Liver (tissue), 9 donors: ENCODE results near the gene HOXA4. TPM values are rescaled to one million over a fixed set of nuclear protein-coding genes. Genes with fewer than 3 reads are reported as not detected.

ENCODE experiments used
- DNase-seq: peaks from one replicate; pipeline ENCODE4 v3.0.0-alpha.2; 2017; ENCODE audit warnings: low spot score
- H3K27ac ChIP-seq, 2 donors: one replicate each; pipeline ENCODE4 v1.7.0; 2013; ENCODE audit warnings: inconsistent platforms in 2 of 2, low read length in 2 of 2, control low read depth in 1 of 2, low read depth in 1 of 2, mild to moderate bottlenecking in 1 of 2
- H3K27me3 ChIP-seq, 4 donors: one replicate each; pipeline versions ENCODE4 v1.6.1 to v1.7.0; 2013; ENCODE audit warnings: low read length in 3 of 4, inconsistent platforms in 1 of 4, mild to moderate bottlenecking in 1 of 4, moderate library complexity in 1 of 4; ENCODE audit not compliant: control insufficient read depth in 4 of 4, insufficient read depth in 4 of 4
- H3K36me3 ChIP-seq, 4 donors: one replicate each; pipeline versions ENCODE4 v1.6.1 to v1.7.0; 2013; ENCODE audit warnings: low read length in 3 of 4, mild to moderate bottlenecking in 3 of 4, low read depth in 1 of 4, moderate library complexity in 1 of 4; ENCODE audit not compliant: control insufficient read depth in 4 of 4, insufficient read depth in 3 of 4
- H3K4me1 ChIP-seq, 4 donors: one replicate each; pipeline versions ENCODE4 v1.6.1 to v1.7.0; 2013; ENCODE audit warnings: low read length in 3 of 4, mild to moderate bottlenecking in 3 of 4, moderate library complexity in 1 of 4; ENCODE audit not compliant: control insufficient read depth in 4 of 4, insufficient read depth in 4 of 4
- H3K4me3 ChIP-seq, 3 donors: one replicate each; pipeline versions ENCODE4 v1.6.1 to v1.7.0; 2013; ENCODE audit warnings: low read length in 3 of 3, control low read depth in 1 of 3, low read depth in 1 of 3, mild to moderate bottlenecking in 1 of 3
- H3K9ac ChIP-seq, 2 donors: one replicate each; pipeline ENCODE4 v1.7.0; 2013; ENCODE audit warnings: low read length in 2 of 2, mild to moderate bottlenecking in 2 of 2, moderate library complexity in 2 of 2, control low read depth in 1 of 2, low read depth in 1 of 2
- H3K9me3 ChIP-seq, 4 donors: one replicate each; pipeline versions ENCODE4 v1.6.1 to v1.7.0; 2013; ENCODE audit warnings: low read length in 3 of 4; ENCODE audit not compliant: control insufficient read depth in 4 of 4
- ATF3 ChIP-seq: IDR thresholded peaks from 2 replicates; pipeline ENCODE4 v1.6.1; 2016; ENCODE audit warnings: antibody characterized with exemption
- EGR1 ChIP-seq, 2 donors: IDR thresholded peaks; 2 replicates each; pipeline ENCODE4 v1.6.1; 2016 to 2018; ENCODE audit warnings: antibody characterized with exemption in 2 of 2, low read depth in 2 of 2
- FOXA1 ChIP-seq: IDR thresholded peaks from 2 replicates; pipeline ENCODE4 v1.6.1; 2016; ENCODE audit warnings: antibody characterized with exemption
- FOXA2 ChIP-seq: IDR thresholded peaks from 2 replicates; pipeline ENCODE4 v1.6.1; 2016; ENCODE audit warnings: antibody characterized with exemption
- GABPA ChIP-seq, 2 donors: IDR thresholded peaks in 1 of 2; conservative IDR thresholded peaks in 1 of 2; 2 replicates each; pipeline ENCODE4 v1.6.1; 2016; ENCODE audit warnings: antibody characterized with exemption in 2 of 2, mild to moderate bottlenecking in 1 of 2, moderate library complexity in 1 of 2
- HNF4A ChIP-seq, 2 donors: conservative IDR thresholded peaks; 2 replicates each; pipeline ENCODE4 v1.6.1; 2016; ENCODE audit warnings: antibody characterized with exemption in 2 of 2, mild to moderate bottlenecking in 2 of 2
- JUND ChIP-seq, 2 donors: IDR thresholded peaks; 2 replicates each; pipeline ENCODE4 v1.6.1; 2016; ENCODE audit warnings: antibody characterized with exemption in 2 of 2
- MAX ChIP-seq: IDR thresholded peaks from 2 replicates; pipeline ENCODE4 v1.6.1; 2016; ENCODE audit warnings: antibody characterized with exemption
- NR2F2 ChIP-seq: IDR thresholded peaks from 2 replicates; pipeline ENCODE4 v1.6.1; 2016; ENCODE audit warnings: antibody characterized with exemption
- RAD21 ChIP-seq, 2 donors: IDR thresholded peaks; 2 replicates each; pipeline ENCODE4 v1.6.1; 2016; ENCODE audit warnings: antibody characterized with exemption in 2 of 2, mild to moderate bottlenecking in 2 of 2
- RXRA ChIP-seq, 2 donors: IDR thresholded peaks; 2 replicates each; pipeline ENCODE4 v1.6.1; 2017 to 2018; ENCODE audit warnings: antibody characterized with exemption in 2 of 2, mild to moderate bottlenecking in 1 of 2
- SP1 ChIP-seq: IDR thresholded peaks from 2 replicates; pipeline ENCODE4 v1.6.1; 2018; ENCODE audit warnings: antibody characterized with exemption, mild to moderate bottlenecking
- ZBTB33 ChIP-seq: IDR thresholded peaks from 2 replicates; pipeline ENCODE4 v1.6.1; 2016; ENCODE audit warnings: antibody characterized with exemption
- WGBS: extraction: QIAGEN DNeasy Blood & Tissue Kit; methylation state at CpG from one replicate; pipeline ENCODE4 v1.1.7; 2013; 5-methylcytosine and 5-hydroxymethylcytosine counted together
- polyA plus RNA-seq, 2 donors: library from polyadenylated mRNA; stranded (reverse) in 1 of 2; unstranded in 1 of 2; fragments of 200-250 nt in 1 of 2; fragments of >200 nt in 1 of 2; fragmentation: Nextera tagmentation in 1 of 2; extraction: Ambion mirVana in 1 of 2; gene quantifications; one replicate each; pipeline versions ENCODE4 v1.2.1 to v1.2.3, GENCODE V29; 2013 to 2015
- total RNA-seq, 2 donors: library from RNA; depleted of rRNA; stranded (reverse); fragments of >200 nt; gene quantifications; one replicate each; pipeline ENCODE4 v1.2.3, GENCODE V29; 2014
- donor health status: healthy.
- donor health status: healthy.
- donor health status: healthy.
- donor health status: healthy.
- donor health status: healthy.

The HOXA4 gene
- total and polyA plus RNA-seq, 4 donors, result 0.17 to 1.1 (median 0.30) TPM

DNA sequence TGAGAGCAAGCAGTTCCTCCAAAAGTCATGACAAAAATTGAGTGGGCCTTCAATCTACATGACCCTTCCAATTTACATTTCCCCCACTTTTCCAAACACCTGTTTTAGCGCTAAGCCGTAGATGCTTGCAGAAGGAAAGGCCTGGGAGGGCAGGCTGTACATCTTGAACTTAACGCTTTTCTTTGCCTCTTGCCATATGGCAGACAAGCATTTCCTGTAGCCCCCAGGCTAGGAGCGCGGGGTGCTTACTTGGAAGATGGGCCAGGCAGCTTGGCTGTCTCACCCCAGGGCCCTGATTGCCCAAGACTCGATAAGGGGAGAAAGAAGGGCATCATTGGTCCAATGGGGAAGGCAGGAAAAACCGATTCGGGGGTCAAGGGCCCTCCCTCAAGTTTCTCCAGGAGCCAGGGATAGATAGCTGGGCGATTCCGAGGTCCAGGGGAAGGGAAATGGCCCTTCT lies 41.8 kb upstream of the HOXA4 start (continued):
- TF ChIP-seq ZBTB33, result no peak
- no peak for TF ChIP-seq SP1
- no peak for TF ChIP-seq ATF3
- TF ChIP-seq HNF4A (conservative IDR thresholded peaks at IDR 0.05), result no peak
- TF ChIP-seq FOXA2, result no peak
- TF ChIP-seq GABPA (IDR thresholded peaks at IDR 0.05 in 1 of 2, conservative IDR thresholded peaks at IDR 0.05 in 1 of 2), result no peak

DNA sequence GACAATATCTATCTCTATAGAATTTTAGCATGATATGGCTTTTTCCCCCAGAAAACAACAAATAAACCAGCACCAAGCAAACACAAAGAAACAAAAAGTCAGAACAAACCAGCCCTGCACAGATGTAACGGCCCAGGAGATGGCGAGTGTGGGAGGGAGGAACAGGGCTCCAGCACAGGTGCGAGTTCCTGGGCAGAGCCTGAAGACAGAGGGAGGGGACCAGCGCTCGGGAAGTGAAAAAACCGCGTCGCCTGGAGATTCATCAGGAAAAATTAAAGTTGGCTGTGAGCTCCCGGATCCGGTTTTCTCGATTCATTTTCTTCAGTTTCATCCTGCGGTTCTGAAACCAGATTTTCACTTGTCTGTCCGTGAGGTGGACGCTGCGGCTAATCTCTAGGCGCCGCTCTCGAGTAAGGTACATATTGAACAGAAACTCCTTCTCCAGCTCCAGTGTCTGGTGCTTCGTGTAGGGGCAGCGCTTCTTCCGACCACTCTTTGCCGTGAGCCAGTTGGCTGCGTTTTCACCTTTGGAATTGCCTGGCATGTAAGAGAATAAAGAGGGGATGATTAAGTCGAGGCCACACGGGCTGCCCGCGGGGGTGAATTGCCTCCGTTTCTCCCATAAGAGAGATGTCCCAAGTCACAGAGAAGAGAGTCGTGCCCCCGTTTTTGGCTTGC lies 41.2 kb upstream of the HOXA4 start:
- Histone ChIP-seq H3K27me3 (peaks cover 8 to 61% (median 34%) of the 10 kb centered on the region in 4 donors), H3K4me3 (no peak overlapping the region), H3K36me3 (no peaks in the 10 kb centered on the region), H3K4me1 (peaks cover 9 to 15% (median 12%) of the 10 kb centered on the region in 4 donors), H3K27ac (no peak overlapping the region), H3K9ac (no peak overlapping the region), H3K9me3 (peaks cover 0 to 2% (median under 1%) of the 10 kb centered on the region in 4 donors)
- no peak for DNase-seq
- TF ChIP-seq FOXA2, result no peak
- TF ChIP-seq GABPA (IDR thresholded peaks at IDR 0.05 in 1 of 2, conservative IDR thresholded peaks at IDR 0.05 in 1 of 2), result no peak
- WGBS, result 7% methylated on average over 30 of the region's 30 CpGs

DNA sequence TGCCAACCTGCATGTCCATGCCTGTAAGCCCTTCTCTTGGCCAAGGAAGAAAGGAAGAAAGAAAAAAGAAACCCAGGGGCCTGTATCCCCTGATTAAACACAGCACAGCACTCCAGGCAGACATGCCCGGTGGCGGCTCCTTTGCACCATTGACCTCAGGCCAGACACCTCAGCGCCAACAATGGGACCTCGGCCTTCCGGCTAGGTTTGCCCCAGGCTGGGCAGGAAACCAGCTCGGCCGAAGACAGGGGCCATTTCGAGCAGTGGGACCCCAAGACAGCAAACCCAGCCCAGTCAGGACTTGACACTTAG lies 40.7 kb upstream of the HOXA4 start:
- H3K36me3 ChIP-seq, result no peaks in the 10 kb centered on the region
- no peak overlapping the region for H3K4me3 ChIP-seq
- no peak for DNase-seq
- peaks cover 9 to 15% (median 15%) of the 10 kb centered on the region in 4 donors for H3K4me1 ChIP-seq
- H3K9ac ChIP-seq, result no peak overlapping the region
- TF ChIP-seq RAD21 (IDR thresholded peaks at IDR 0.05) (no peak), GABPA (IDR thresholded peaks at IDR 0.05 in 1 of 2, conservative IDR thresholded peaks at IDR 0.05 in 1 of 2) (no peak), NR2F2 (no peak), FOXA1 (no peak), ATF3 (no peak), RXRA (IDR thresholded peaks at IDR 0.05) (no peak), JUND (IDR thresholded peaks at IDR 0.05) (no peak), MAX (no peak), EGR1 (IDR thresholded peaks at IDR 0.05; ENCODE audit: low read depth in 2 of 2) (no peak)
- peaks cover 8 to 58% (median 35%) of the 10 kb centered on the region in 4 donors for H3K27me3 ChIP-seq
- H3K9me3 ChIP-seq, result peaks cover 0 to 2% (median under 1%) of the 10 kb centered on the region in 4 donors
- H3K27ac ChIP-seq, result no peak overlapping the region
- whole genome bisulfite sequencing, result 8% methylated on average over 8 of the region's 8 CpGs
